Trophoblast cell (in vitro differentiated cells and primary cell): Measurements from ENCODE around the gene CREB5.

Experiments
- DNase-seq, 2 donors: peaks; one replicate each; pipeline ENCODE4 v3.0.0-alpha.2; 2016
- H2AFZ ChIP-seq: 2 replicates; pipeline ENCODE4 v1.6.1; 2013; ENCODE audit warnings: low read length, moderate library complexity, mild to moderate bottlenecking; ENCODE audit not compliant: insufficient read depth, poor library complexity
- H2AK5ac ChIP-seq: 2 replicates; pipeline ENCODE4 v1.6.1; 2013; ENCODE audit warnings: mild to moderate bottlenecking, low read length
- H2BK120ac ChIP-seq: 2 replicates; pipeline ENCODE4 v1.6.1; 2013; ENCODE audit warnings: low read length, mild to moderate bottlenecking, moderate library complexity; ENCODE audit not compliant: insufficient read depth, poor library complexity
- H2BK12ac ChIP-seq: 2 replicates; pipeline ENCODE4 v1.6.1; 2013; ENCODE audit warnings: mild to moderate bottlenecking, low read length, moderate library complexity
- H2BK5ac ChIP-seq: 2 replicates; pipeline ENCODE4 v1.6.1; 2013; ENCODE audit warnings: low read length, low read depth, moderate library complexity, mild to moderate bottlenecking; ENCODE audit not compliant: poor library complexity
- H3K14ac ChIP-seq: 2 replicates; pipeline ENCODE4 v1.6.1; 2013; ENCODE audit warnings: mild to moderate bottlenecking, low read length
- H3K18ac ChIP-seq: 2 replicates; pipeline ENCODE4 v1.6.1; 2013; ENCODE audit warnings: mild to moderate bottlenecking, low read length
- H3K23ac ChIP-seq: 2 replicates; pipeline ENCODE4 v1.6.1; 2013; ENCODE audit warnings: low read length
- H3K27ac ChIP-seq: 2 replicates; pipeline ENCODE4 v1.5.1; 2013; ENCODE audit warnings: low read depth, mild to moderate bottlenecking, inconsistent platforms, low read length, moderate library complexity
- H3K27me3 ChIP-seq: 2 replicates; pipeline ENCODE4 v1.6.1; 2013; ENCODE audit warnings: inconsistent platforms, mild to moderate bottlenecking, low read length, moderate library complexity; ENCODE audit not compliant: insufficient read depth
- H3K36me3 ChIP-seq, 2 experiments: 1 replicate in 1 of 2; 2 replicates in 1 of 2; pipeline ENCODE4 v1.6.1; 2013; ENCODE audit warnings: low read length in 2 of 2, mild to moderate bottlenecking in 2 of 2, moderate library complexity in 1 of 2; ENCODE audit not compliant: insufficient read depth in 2 of 2, control insufficient read depth in 1 of 2
- H3K4ac ChIP-seq: 2 replicates; pipeline ENCODE4 v1.6.1; 2013; ENCODE audit warnings: low read depth, mild to moderate bottlenecking, low read length, moderate library complexity
- H3K4me1 ChIP-seq, 2 experiments: 1 replicate in 1 of 2; 2 replicates in 1 of 2; pipeline ENCODE4 v1.6.1; 2013; ENCODE audit warnings: low read length in 2 of 2, mild to moderate bottlenecking in 2 of 2, moderate library complexity in 1 of 2; ENCODE audit not compliant: insufficient read depth in 2 of 2, control insufficient read depth in 1 of 2
- H3K4me2 ChIP-seq: 2 replicates; pipeline ENCODE4 v1.6.1; 2013; ENCODE audit warnings: inconsistent platforms, mild to moderate bottlenecking, low read length, moderate library complexity
- H3K4me3 ChIP-seq: 2 replicates; pipeline ENCODE4 v1.5.1; 2013; ENCODE audit warnings: mild to moderate bottlenecking, low read depth, low read length, inconsistent platforms
- H3K79me1 ChIP-seq: one replicate; pipeline ENCODE4 v1.6.1; 2013; ENCODE audit warnings: low read length
- H3K79me2 ChIP-seq: 2 replicates; pipeline ENCODE4 v1.6.1; 2013; ENCODE audit warnings: low read length, mild to moderate bottlenecking; ENCODE audit not compliant: control insufficient read depth, insufficient read depth, poor library complexity
- H3K9ac ChIP-seq: 2 replicates; pipeline ENCODE4 v1.6.1; 2013; ENCODE audit warnings: mild to moderate bottlenecking, low read length
- H3K9me3 ChIP-seq: 2 replicates; pipeline ENCODE4 v1.6.1; 2013; ENCODE audit warnings: low read depth, mild to moderate bottlenecking, control low read depth, inconsistent platforms, low read length; ENCODE audit not compliant: insufficient read depth
- H4K12ac ChIP-seq: 2 replicates; pipeline ENCODE4 v1.6.1; 2013; ENCODE audit warnings: low read depth, mild to moderate bottlenecking, low read length, moderate library complexity
- H4K8ac ChIP-seq: 2 replicates; pipeline ENCODE4 v1.6.1; 2013; ENCODE audit warnings: low read depth, mild to moderate bottlenecking, low read length, moderate library complexity
- H4K91ac ChIP-seq: one replicate; pipeline ENCODE4 v1.6.1; 2013; ENCODE audit warnings: low read depth, mild to moderate bottlenecking, low read length, moderate library complexity
- WGBS: extraction: QIAGEN DNeasy Blood & Tissue Kit; methylation state at CpG from one replicate; pipeline ENCODE4 v1.1.7; 2013; ENCODE audit warnings: missing lambda C conversion rate; ENCODE audit not compliant: insufficient read length, insufficient coverage; ENCODE audit errors: extremely low coverage; 5-methylcytosine and 5-hydroxymethylcytosine counted together

Gene CREB5

GRCh38 chr7:28510026-28510369 is 97.7 kb downstream of the CREB5 start:
- no peak overlapping the region for H3K4me3 ChIP-seq
- no peak overlapping the region for H2AK5ac ChIP-seq
- no peaks in the 10 kb centered on the region for H3K79me2 ChIP-seq
- H4K8ac ChIP-seq: no peak overlapping the region
- no peaks in the 10 kb centered on the region for H3K9me3 ChIP-seq
- no peak overlapping the region for H3K9ac ChIP-seq
- H3K4me1 ChIP-seq: no peaks in the 10 kb centered on the region
- H3K27ac ChIP-seq: no peak overlapping the region
- H3K36me3 ChIP-seq: no peaks in the 10 kb centered on the region
- H3K4ac ChIP-seq: no peak overlapping the region
- no peak overlapping the region for H2BK5ac ChIP-seq
- H3K4me2 ChIP-seq: no peak overlapping the region
- H3K14ac ChIP-seq: no peak overlapping the region
- WGBS: no CpG with 5 or more reads among the region's 2 CpGs
- no peak overlapping the region for H2BK12ac ChIP-seq
- no peak for DNase-seq
- H3K27me3 ChIP-seq: no peaks in the 10 kb centered on the region
- H3K23ac ChIP-seq: no peak overlapping the region
- no peaks in the 10 kb centered on the region for H3K79me1 ChIP-seq
- no peak overlapping the region for H4K91ac ChIP-seq
- H3K18ac ChIP-seq: no peak overlapping the region
- H2AFZ ChIP-seq: no peak overlapping the region
- no peak overlapping the region for H4K12ac ChIP-seq
- H2BK120ac ChIP-seq: no peak overlapping the region

GRCh38 chr7:28512668-28513440 is 100.5 kb downstream of the CREB5 start:
- Histone ChIP-seq H2BK120ac (no peak overlapping the region), H3K9ac (no peak overlapping the region), H3K27ac (no peak overlapping the region), H3K79me2 (no peaks in the 10 kb centered on the region), H3K23ac (no peak overlapping the region), H2AK5ac (no peak overlapping the region), H3K9me3 (no peaks in the 10 kb centered on the region), H3K4me2 (no peak overlapping the region), H2BK12ac (no peak overlapping the region), H3K14ac (no peak overlapping the region), H3K27me3 (no peaks in the 10 kb centered on the region), H2AFZ (no peak overlapping the region), H4K91ac (no peak overlapping the region), H3K4ac (no peak overlapping the region), H2BK5ac (no peak overlapping the region), H4K12ac (no peak overlapping the region), H3K18ac (no peak overlapping the region), H3K79me1 (no peaks in the 10 kb centered on the region), H3K4me3 (no peak overlapping the region), H3K4me1 (peaks cover 0 to 10% of the 10 kb centered on the region in 2 experiments), H4K8ac (no peak overlapping the region), H3K36me3 (no peaks in the 10 kb centered on the region)
- DNase-seq: peak in 1 of 2 donors; percentile 11
- WGBS: no CpG with 5 or more reads among the region's 9 CpGs

- no peak overlapping the region for H3K14ac ChIP-seq
- H3K9ac ChIP-seq: no peak overlapping the region
- H4K12ac ChIP-seq: no peak overlapping the region
- H2BK5ac ChIP-seq: no peak overlapping the region
- H4K91ac ChIP-seq: no peak overlapping the region
- H3K18ac ChIP-seq: no peak overlapping the region
- no CpG with 5 or more reads among the region's 14 CpGs for WGBS
- no peaks in the 10 kb centered on the region for H3K36me3 ChIP-seq
- H3K4ac ChIP-seq: no peak overlapping the region
- H2AK5ac ChIP-seq: no peak overlapping the region
- no peak overlapping the region for H3K23ac ChIP-seq
- no peak overlapping the region for H3K27ac ChIP-seq
- peaks cover 0 to 11% of the 10 kb centered on the region in 2 experiments for H3K4me1 ChIP-seq
- H3K9me3 ChIP-seq: no peaks in the 10 kb centered on the region
- no peak overlapping the region for H2BK12ac ChIP-seq
- no peak overlapping the region for H4K8ac ChIP-seq
- no peak overlapping the region for H3K4me3 ChIP-seq
- no peak overlapping the region for H2BK120ac ChIP-seq
- H3K79me2 ChIP-seq: no peaks in the 10 kb centered on the region
- H3K4me2 ChIP-seq: peak overlapping the region; percentile 28
- DNase-seq: peak in 1 of 2 donors; percentile 4
- H3K79me1 ChIP-seq: no peaks in the 10 kb centered on the region
- no peak overlapping the region for H2AFZ ChIP-seq
- H3K27me3 ChIP-seq: no peaks in the 10 kb centered on the region
These were observed 104.3 kb downstream of the CREB5 start for GRCh38 chr7:28516390-28517172.

GRCh38 chr7:28517206-28517605 is 104.9 kb downstream of the CREB5 start:
- Histone ChIP-seq H4K91ac (no peak overlapping the region), H3K79me2 (no peaks in the 10 kb centered on the region), H3K9ac (no peak overlapping the region), H2BK12ac (no peak overlapping the region), H4K8ac (no peak overlapping the region), H4K12ac (no peak overlapping the region), H3K4me2 (peak overlapping the region; percentile 28), H3K27me3 (no peaks in the 10 kb centered on the region), H3K4me1 (peaks cover 0 to 11% of the 10 kb centered on the region in 2 experiments), H2AFZ (no peak overlapping the region), H2AK5ac (no peak overlapping the region), H3K36me3 (no peaks in the 10 kb centered on the region), H2BK120ac (no peak overlapping the region), H3K4ac (no peak overlapping the region), H3K9me3 (no peaks in the 10 kb centered on the region), H3K23ac (no peak overlapping the region), H2BK5ac (no peak overlapping the region), H3K18ac (no peak overlapping the region), H3K4me3 (no peak overlapping the region), H3K14ac (no peak overlapping the region), H3K79me1 (no peaks in the 10 kb centered on the region), H3K27ac (no peak overlapping the region)
- no CpG with 5 or more reads among the region's 5 CpGs for WGBS
- DNase-seq: peak in 1 of 2 donors; percentile 55
